HepG2 (cell line): Measurements from ENCODE around the gene ACOXL.

Experiments
- HMG20A ChIP-seq: IDR thresholded peaks from 2 replicates; pipeline ENCODE4 v1.6.1; 2016; ENCODE audit warnings: borderline replicate concordance
- POLR2AphosphoS5 ChIP-seq: IDR thresholded peaks from 2 replicates; pipeline ENCODE4 v1.6.1; 2012; ENCODE audit warnings: low read depth, low read length
- TF ChIP-seq, protein P1 (sequence below): sonication (generic); formaldehyde crosslinking; IDR thresholded peaks from 2 replicates; pipeline ENCODE4 v1.5.0; 2020; ENCODE audit warnings: mild to moderate bottlenecking, missing genetic modification reagents, moderate library complexity

DNA sequence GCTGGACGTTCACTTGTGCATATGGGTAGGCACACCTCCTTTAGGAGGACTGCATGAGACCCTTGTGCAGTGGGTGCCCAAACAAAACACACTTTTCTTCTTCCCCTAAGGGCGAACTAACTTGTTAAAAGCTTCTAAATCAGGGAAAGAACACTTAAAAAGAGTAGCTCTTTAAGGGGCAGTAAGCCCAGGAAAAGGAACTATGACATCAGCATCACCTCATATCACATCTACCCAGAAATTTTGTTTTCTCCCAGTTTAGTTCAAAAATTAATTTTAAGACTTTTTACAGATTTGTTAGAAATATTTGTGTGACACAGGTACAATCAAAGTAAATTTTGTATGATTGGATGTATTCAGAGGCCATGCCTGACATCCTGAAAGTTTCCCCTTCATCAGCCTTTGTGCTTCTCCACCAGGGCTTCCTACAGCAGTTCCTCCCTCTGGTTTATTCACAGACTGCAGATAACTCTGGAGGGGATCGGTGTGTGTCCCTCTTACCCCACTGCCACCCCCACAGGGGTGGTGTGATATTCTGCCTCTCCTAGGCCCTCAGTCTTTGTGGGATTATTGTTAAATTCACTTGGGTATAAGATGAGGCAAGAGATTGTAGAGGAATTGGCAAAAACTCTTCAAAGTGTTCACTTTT lies 416.0 kb downstream of the ACOXL start:
- TF ChIP-seq HMG20A (CRISPR knock-in tag) (no peak), POLR2AphosphoS5 (no peak)
- TF ChIP-seq, protein P1, sequence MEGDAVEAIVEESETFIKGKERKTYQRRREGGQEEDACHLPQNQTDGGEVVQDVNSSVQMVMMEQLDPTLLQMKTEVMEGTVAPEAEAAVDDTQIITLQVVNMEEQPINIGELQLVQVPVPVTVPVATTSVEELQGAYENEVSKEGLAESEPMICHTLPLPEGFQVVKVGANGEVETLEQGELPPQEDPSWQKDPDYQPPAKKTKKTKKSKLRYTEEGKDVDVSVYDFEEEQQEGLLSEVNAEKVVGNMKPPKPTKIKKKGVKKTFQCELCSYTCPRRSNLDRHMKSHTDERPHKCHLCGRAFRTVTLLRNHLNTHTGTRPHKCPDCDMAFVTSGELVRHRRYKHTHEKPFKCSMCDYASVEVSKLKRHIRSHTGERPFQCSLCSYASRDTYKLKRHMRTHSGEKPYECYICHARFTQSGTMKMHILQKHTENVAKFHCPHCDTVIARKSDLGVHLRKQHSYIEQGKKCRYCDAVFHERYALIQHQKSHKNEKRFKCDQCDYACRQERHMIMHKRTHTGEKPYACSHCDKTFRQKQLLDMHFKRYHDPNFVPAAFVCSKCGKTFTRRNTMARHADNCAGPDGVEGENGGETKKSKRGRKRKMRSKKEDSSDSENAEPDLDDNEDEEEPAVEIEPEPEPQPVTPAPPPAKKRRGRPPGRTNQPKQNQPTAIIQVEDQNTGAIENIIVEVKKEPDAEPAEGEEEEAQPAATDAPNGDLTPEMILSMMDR, result no peak
